Measurements from ENCODE around the gene DHX8. TPM values are rescaled to one million over a fixed set of nuclear protein-coding genes. Genes with fewer than 3 reads are reported as not detected.
A peak's percentile ranks its signal among the peaks of the same experiment; 100 is the strongest.

Gene DHX8
- total RNA-seq, 1 experiment from 2014 or later, result 34.5 TPM

DNA sequence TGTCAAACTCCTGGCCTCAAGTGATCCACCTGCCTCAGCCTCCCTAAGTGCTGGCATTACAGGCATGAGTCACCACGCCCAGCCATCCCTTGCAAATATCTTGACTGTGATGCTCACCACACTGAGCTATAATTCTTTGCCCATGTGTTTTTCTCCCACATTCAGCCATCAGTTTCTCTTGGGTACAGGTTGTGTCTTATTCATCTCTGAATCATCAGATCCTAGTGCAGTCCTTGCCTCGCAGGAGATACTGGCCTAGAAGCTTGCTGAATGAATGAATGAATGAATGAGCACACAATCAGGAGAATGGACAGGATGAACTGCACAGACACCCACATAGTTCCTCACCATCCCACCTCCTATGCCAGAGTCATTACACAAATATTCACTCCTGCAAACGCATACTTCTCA is 86.7 kb downstream of the DHX8 start:
- peak; percentile 77 for ATAC-seq
- intact Hi-C loops (cut with micrococcal nuclease), result no loop called here
- POLR2A ChIA-PET (ENCODE audit: unreplicated experiment), result interaction anchor here (0.6 kb wide), 1 partner anchor 50 kb away, joined by 7 read pairs; no protein-coding TSS in a partner anchor

DNA sequence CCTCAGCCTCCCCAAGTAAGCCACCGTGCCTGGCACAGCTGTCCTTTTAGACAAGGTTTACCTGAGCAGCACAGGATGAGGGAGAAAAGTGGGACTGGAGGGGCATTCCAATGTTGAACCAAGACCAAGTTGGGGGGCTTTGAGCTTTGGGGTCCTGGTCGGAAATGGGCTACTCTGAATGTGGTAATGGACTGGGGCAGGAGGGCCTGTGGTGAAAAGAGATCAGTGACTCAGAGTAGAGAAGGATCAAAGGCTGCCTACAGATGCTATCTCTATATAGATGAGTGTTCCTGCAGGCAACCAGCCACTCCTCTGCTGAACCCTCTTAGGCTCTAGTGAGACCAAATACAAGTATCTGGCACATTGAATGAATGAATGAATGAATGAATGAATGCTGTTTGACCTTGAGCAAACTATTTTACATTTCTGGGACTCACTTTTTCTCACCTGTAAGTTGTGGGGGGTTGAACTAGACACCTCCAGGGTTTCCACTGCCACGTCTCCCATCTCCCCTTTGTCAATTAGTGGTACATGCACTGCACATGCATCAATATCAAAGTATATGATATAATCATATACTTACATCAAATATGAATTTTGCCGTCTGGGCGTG is 88.7 kb downstream of the DHX8 start:
- ChIA-PET CTCF (interaction anchor here (1.9 kb wide), 1 partner anchor 101 kb away, joined by 9 read pairs; no protein-coding TSS in a partner anchor), POLR2A (ENCODE audit: unreplicated experiment) (no interaction called here)
- Histone ChIP-seq H3K9ac (ENCODE audit: low read length) (no peak overlapping the region), H3K9me2 (replicated peaks; ENCODE audit: low read length) (no peaks in the 10 kb centered on the region), H3K4me2 (ENCODE audit: low read length) (no peak overlapping the region), H4K20me1 (ENCODE audit: low read length) (no peaks in the 10 kb centered on the region), H3K36me3 (ENCODE audit: low read depth, low read length) (no peaks in the 10 kb centered on the region), H3K27ac (ENCODE audit: low read length) (no peak overlapping the region), H3K4me1 (ENCODE audit: insufficient read depth, low read length) (peaks cover 16% of the 10 kb centered on the region), H3F3A (ENCODE audit: low read length, unreplicated experiment) (no peaks in the 10 kb centered on the region), H3K4me3 (ENCODE audit: low read length) (no peak overlapping the region), H3K9me3 (ENCODE audit: low read length) (no peaks in the 10 kb centered on the region), H3K79me2 (ENCODE audit: low read length) (no peaks in the 10 kb centered on the region), H3K27me3 (ENCODE audit: low read length) (no peaks in the 10 kb centered on the region), H2AFZ (ENCODE audit: low read length) (no peak overlapping the region)
- TF ChIP-seq EZH2 (IDR thresholded peaks at IDR 0.05; ENCODE audit: low read length, unreplicated experiment), result no peak
- TF ChIP-seq CTCF (conservative IDR thresholded peaks at IDR 0.05; ENCODE audit: low read depth, low read length), result no peak
- no peak for TF ChIP-seq EZH2phosphoT487 (IDR thresholded peaks at IDR 0.05; ENCODE audit: borderline replicate concordance, low read length)
- intact Hi-C loops (cut with micrococcal nuclease), result no loop called here
- ATAC-seq (no peak), DNase-seq (peak; percentile 32)
- BruUV-seq (replicated peaks), result no TSS peak

More for the DNA sequence above, 86.7 kb downstream of the DHX8 start:
- TF ChIP-seq EZH2phosphoT487 (IDR thresholded peaks at IDR 0.05; ENCODE audit: borderline replicate concordance, low read length) (no peak), EZH2 (IDR thresholded peaks at IDR 0.05; ENCODE audit: low read length, unreplicated experiment) (no peak), CTCF (conservative IDR thresholded peaks at IDR 0.05; ENCODE audit: low read depth, low read length) (no peak)
- peak; percentile 91 for DNase-seq
- Histone ChIP-seq H3K4me3 (ENCODE audit: low read length) (no peak overlapping the region), H3K27me3 (ENCODE audit: low read length) (no peaks in the 10 kb centered on the region), H3K4me2 (ENCODE audit: low read length) (no peak overlapping the region), H3F3A (ENCODE audit: low read length, unreplicated experiment) (no peaks in the 10 kb centered on the region), H3K36me3 (ENCODE audit: low read depth, low read length) (no peaks in the 10 kb centered on the region), H3K4me1 (ENCODE audit: insufficient read depth, low read length) (peaks cover 11% of the 10 kb centered on the region), H3K9ac (ENCODE audit: low read length) (no peak overlapping the region), H3K9me2 (replicated peaks; ENCODE audit: low read length) (no peaks in the 10 kb centered on the region), H4K20me1 (ENCODE audit: low read length) (no peaks in the 10 kb centered on the region), H3K79me2 (ENCODE audit: low read length) (no peaks in the 10 kb centered on the region), H2AFZ (ENCODE audit: low read length) (no peak overlapping the region), H3K27ac (ENCODE audit: low read length) (no peak overlapping the region), H3K9me3 (ENCODE audit: low read length) (no peaks in the 10 kb centered on the region)
- CTCF ChIA-PET, result interaction anchor here (0.5 to 1.0 kb wide), 5 partner anchors 9 to 136 kb away, joined by 3 to 10 read pairs (median 3); no protein-coding TSS in a partner anchor
- no TSS peak for BruUV-seq (replicated peaks)
